DND-41 (cell line): ENCODE measurements around the gene SLC8A2.
"Not testable (repeated sequence)": the region's sequence is repeated elsewhere in the genome, so short reads cannot be mapped to it uniquely, and the experiment has no call there.

Source experiments
- ATAC-seq: fragments of 200-7000 bp; cut with Tn5 transposase; 3 replicates; pipeline ENCODE4 v1.9.1; 2021; ENCODE audit warnings: low read depth; ENCODE audit not compliant: insufficient read depth
- DNase-seq: peaks from one replicate; pipeline ENCODE4 v3.0.0-alpha.2; 2020
- H2AFZ ChIP-seq: 2 replicates; pipeline ENCODE4 v1.6.0; 2012; ENCODE audit warnings: low read depth, low read length
- H3K27ac ChIP-seq: 2 replicates; pipeline ENCODE4 v1.5.1; 2012; ENCODE audit warnings: low read length, inconsistent platforms
- H3K27me3 ChIP-seq: fragments of 200-600 bp; sonication (generic); 2 replicates; pipeline ENCODE4 v1.6.0; 2012; ENCODE audit warnings: low read length, mild to moderate bottlenecking, inconsistent platforms; ENCODE audit not compliant: insufficient read depth, poor library complexity
- H3K36me3 ChIP-seq: 2 replicates; pipeline ENCODE4 v1.5.1; 2012; ENCODE audit warnings: low read length, inconsistent platforms; ENCODE audit not compliant: insufficient read depth
- H3K4me1 ChIP-seq: 2 replicates; pipeline ENCODE4 v1.5.1; 2012; ENCODE audit warnings: mild to moderate bottlenecking, low read length; ENCODE audit not compliant: insufficient read depth
- H3K4me2 ChIP-seq: 2 replicates; pipeline ENCODE4 v1.6.0; 2012; ENCODE audit warnings: mild to moderate bottlenecking, moderate library complexity, low read length, inconsistent platforms; ENCODE audit not compliant: insufficient read depth
- H3K4me3 ChIP-seq, 2 experiments: fragments of 200-600 bp in 1 of 2; shearing (Covaris generic) in 1 of 2; 2 replicates each; pipeline ENCODE4 v1.5.1; 2012 to 2016; ENCODE audit warnings: inconsistent platforms in 2 of 2, low read length in 2 of 2, mild to moderate bottlenecking in 2 of 2, low read depth in 1 of 2, moderate library complexity in 1 of 2
- H3K79me2 ChIP-seq: 2 replicates; pipeline ENCODE4 v1.6.0; 2012; ENCODE audit warnings: low read length, inconsistent platforms; ENCODE audit not compliant: insufficient read depth
- H3K9ac ChIP-seq: 2 replicates; pipeline ENCODE4 v1.6.0; 2012; ENCODE audit warnings: low read depth, mild to moderate bottlenecking, inconsistent platforms, low read length, moderate library complexity
- H3K9me3 ChIP-seq: 2 replicates; pipeline ENCODE4 v1.5.1; 2012; ENCODE audit warnings: low read length, moderate library complexity, mild to moderate bottlenecking, inconsistent platforms; ENCODE audit not compliant: insufficient read depth, severe bottlenecking
- H4K20me1 ChIP-seq: 2 replicates; pipeline ENCODE4 v1.6.0; 2012; ENCODE audit warnings: low read length; ENCODE audit not compliant: insufficient read depth
- CTCF ChIP-seq: IDR thresholded peaks from 2 replicates; pipeline ENCODE4 v1.5.1; 2012; ENCODE audit warnings: borderline replicate concordance, low read length, moderate library complexity, mild to moderate bottlenecking; ENCODE audit not compliant: poor library complexity, severe bottlenecking; ENCODE audit errors: extremely low read depth
- EZH2 ChIP-seq: IDR thresholded peaks from 3 replicates; pipeline ENCODE4 v1.6.1; 2012; ENCODE audit warnings: borderline replicate concordance, low read depth, mild to moderate bottlenecking, moderate library complexity, low read length, inconsistent platforms; ENCODE audit not compliant: severe bottlenecking

The SLC8A2 gene

GRCh38 chr19:47414469-47414868, 57.2 kb downstream of the SLC8A2 start:
- Histone ChIP-seq H3K9me3 (no peaks in the 10 kb centered on the region), H3K27me3 (peaks cover 2% of the 10 kb centered on the region), H3K4me1 (no peaks in the 10 kb centered on the region), H3K9ac (no peak overlapping the region), H3K27ac (no peak overlapping the region), H3K79me2 (no peaks in the 10 kb centered on the region), H2AFZ (no peak overlapping the region), H3K4me2 (no peak overlapping the region), H3K4me3 (no peak overlapping the region), H4K20me1 (peaks cover 3% of the 10 kb centered on the region; the same call in 1 of the 2 replicates), H3K36me3 (no peaks in the 10 kb centered on the region)
- ATAC-seq (no peak), DNase-seq (no peak)
- TF ChIP-seq CTCF: no peak
- no peak for TF ChIP-seq EZH2

GRCh38 chr19:47413941-47414340, 57.8 kb downstream of the SLC8A2 start:
- no peaks in the 10 kb centered on the region for H3K79me2 ChIP-seq
- H3K9ac ChIP-seq: no peak overlapping the region
- H2AFZ ChIP-seq: no peak overlapping the region
- no peak for ATAC-seq
- no peak overlapping the region for H3K4me3 ChIP-seq
- no peak overlapping the region for H3K4me2 ChIP-seq
- no peaks in the 10 kb centered on the region for H3K4me1 ChIP-seq
- no peaks in the 10 kb centered on the region for H3K36me3 ChIP-seq
- H3K27me3 ChIP-seq: no peaks in the 10 kb centered on the region
- no peak overlapping the region for H3K27ac ChIP-seq
- no peak for TF ChIP-seq CTCF
- peaks cover 3% of the 10 kb centered on the region; the same call in 1 of the 2 replicates for H4K20me1 ChIP-seq
- no peak for DNase-seq
- H3K9me3 ChIP-seq: no peaks in the 10 kb centered on the region

GRCh38 chr19:47411696-47412095, 60.0 kb downstream of the SLC8A2 start:
- H3K4me3 ChIP-seq, H2AFZ ChIP-seq, H3K9me3 ChIP-seq, H3K79me2 ChIP-seq, H3K9ac ChIP-seq, H3K27me3 ChIP-seq, H3K36me3 ChIP-seq, H3K4me1 ChIP-seq, H3K4me2 ChIP-seq, H3K27ac ChIP-seq, H4K20me1 ChIP-seq, ATAC-seq, DNase-seq: not testable (repeated sequence)

GRCh38 chr19:47411101-47411500, 60.6 kb downstream of the SLC8A2 start:
- ATAC-seq: no peak
- Histone ChIP-seq H3K4me1 (no peaks in the 10 kb centered on the region), H3K27ac (no peak overlapping the region), H3K79me2 (no peaks in the 10 kb centered on the region), H3K4me3 (no peak overlapping the region), H3K9me3 (no peaks in the 10 kb centered on the region), H3K4me2 (no peak overlapping the region), H4K20me1 (peaks cover 3% of the 10 kb centered on the region; the same call in 1 of the 2 replicates), H2AFZ (no peak overlapping the region), H3K27me3 (no peaks in the 10 kb centered on the region), H3K9ac (no peak overlapping the region), H3K36me3 (no peaks in the 10 kb centered on the region)
- no peak for DNase-seq
- TF ChIP-seq CTCF: no peak
- no peak for TF ChIP-seq EZH2
